BJ (cell line): ENCODE measurements around the gene KRT72. TPM values are rescaled to one million over a fixed set of nuclear protein-coding genes. Genes with fewer than 3 reads are reported as not detected.

Source experiments
- CTCF ChIA-PET: fragments of 350-600 bp; formaldehyde crosslinking; extraction: SDS; loops from one replicate; lab custom pipeline; 2021; ENCODE audit warnings: antibody characterized with exemption, inconsistent platforms; lab: Yijun Ruan, JAX
- POLR2A ChIA-PET: fragments of 300-600 bp; sonication (Branson Sonifier 250); formaldehyde crosslinking; extraction: SDS; loops from one replicate; lab custom pipeline; 2021; ENCODE audit warnings: antibody characterized with exemption; lab: Charles Lee
- DNase-seq: peaks from one replicate; pipeline ENCODE4 v3.0.0-alpha.2; 2011; ENCODE audit warnings: low read depth
- H3K27me3 ChIP-seq: 2 replicates; pipeline ENCODE4 v1.6.0; 2011; ENCODE audit warnings: low read length; ENCODE audit not compliant: control insufficient read depth, insufficient read depth
- H3K36me3 ChIP-seq: 2 replicates; pipeline ENCODE4 v1.5.1; 2011; ENCODE audit warnings: low read length; ENCODE audit not compliant: control insufficient read depth, insufficient read depth
- H3K4me3 ChIP-seq: 2 replicates; pipeline ENCODE4 v1.5.1; 2011; ENCODE audit warnings: low read depth, mild to moderate bottlenecking, control low read depth, low read length
- CTCF ChIP-seq: IDR thresholded peaks from 2 replicates; pipeline ENCODE4 v1.5.1; 2011; ENCODE audit warnings: low read depth, mild to moderate bottlenecking, control low read depth, inconsistent platforms, low read length, moderate library complexity; ENCODE audit not compliant: insufficient read depth
- polyA plus RNA-seq: library from polyadenylated mRNA; depleted of rRNA; stranded (reverse); fragments of >200 nt; gene quantifications from 2 replicates; pipeline ENCODE4 v1.2.3, GENCODE V29; 2011

The KRT72 gene
- polyA plus RNA-seq, 1 experiment, result not detected

GRCh38 chr12:52646613-52647012 lies 45.4 kb upstream of the KRT72 start:
- no peak overlapping the region for H3K4me3 ChIP-seq
- peaks cover 12% of the 10 kb centered on the region for H3K27me3 ChIP-seq
- POLR2A ChIA-PET, result no interaction called here
- CTCF ChIA-PET, result no interaction called here
- no peaks in the 10 kb centered on the region for H3K36me3 ChIP-seq
- no peak for DNase-seq
- TF ChIP-seq CTCF, result no peak

DNA sequence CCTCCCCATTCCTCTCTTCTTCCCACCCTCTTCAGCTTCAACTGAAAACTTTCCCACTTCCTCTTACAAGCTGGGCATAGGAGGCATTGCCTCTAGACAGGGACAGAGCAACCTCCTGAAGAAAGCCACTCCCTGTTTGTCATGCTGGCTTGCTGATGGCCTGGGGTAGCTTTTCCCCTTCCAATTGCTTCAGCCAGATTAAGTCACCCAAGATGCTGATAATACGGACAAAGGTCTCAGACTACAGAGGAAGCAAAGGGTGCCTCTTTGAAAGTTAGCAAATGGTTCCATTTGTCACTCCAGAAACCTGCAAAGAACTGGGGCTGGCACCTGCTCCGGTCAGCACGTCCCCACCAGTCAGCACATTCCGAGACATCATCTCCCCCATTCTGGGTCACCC lies 44.7 kb upstream of the KRT72 start:
- POLR2A ChIA-PET, result no interaction called here

GRCh38 chr12:52645120-52645761 lies 44.0 kb upstream of the KRT72 start:
- Histone ChIP-seq H3K4me3 (no peak overlapping the region), H3K36me3 (no peaks in the 10 kb centered on the region), H3K27me3 (peaks cover 14% of the 10 kb centered on the region)
- no peak for TF ChIP-seq CTCF
- POLR2A ChIA-PET, result no interaction called here
- CTCF ChIA-PET, result interaction anchor here (0.7 kb wide), 1 partner anchor 57 kb away, joined by 4 read pairs; no protein-coding TSS in a partner anchor
- no peak for DNase-seq

More for the DNA sequence above, 44.7 kb upstream of the KRT72 start:
- Histone ChIP-seq H3K4me3 (no peak overlapping the region), H3K36me3 (no peaks in the 10 kb centered on the region), H3K27me3 (peaks cover 14% of the 10 kb centered on the region)
- CTCF ChIA-PET, result no interaction called here
- DNase-seq, result no peak
- TF ChIP-seq CTCF, result no peak

- no peak for DNase-seq
- peaks cover 15% of the 10 kb centered on the region for H3K27me3 ChIP-seq
Measured at GRCh38 chr12:52644078-52644415, 42.8 kb upstream of the KRT72 start.

More at GRCh38 chr12:52644078-52644415, 42.8 kb upstream of the KRT72 start:
- ChIA-PET POLR2A (no interaction called here), CTCF (no interaction called here)
- Histone ChIP-seq H3K4me3 (no peak overlapping the region), H3K36me3 (no peaks in the 10 kb centered on the region)
- no peak for TF ChIP-seq CTCF
